ENCODE data around the gene FABP6.
A peak's percentile ranks its signal among the peaks of the same experiment; 100 is the strongest.
"Not testable (repeated sequence)": the region's sequence is repeated elsewhere in the genome, so short reads cannot be mapped to it uniquely, and the experiment has no call there.

The FABP6 gene, protein sequence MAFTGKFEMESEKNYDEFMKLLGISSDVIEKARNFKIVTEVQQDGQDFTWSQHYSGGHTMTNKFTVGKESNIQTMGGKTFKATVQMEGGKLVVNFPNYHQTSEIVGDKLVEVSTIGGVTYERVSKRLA

DNA sequence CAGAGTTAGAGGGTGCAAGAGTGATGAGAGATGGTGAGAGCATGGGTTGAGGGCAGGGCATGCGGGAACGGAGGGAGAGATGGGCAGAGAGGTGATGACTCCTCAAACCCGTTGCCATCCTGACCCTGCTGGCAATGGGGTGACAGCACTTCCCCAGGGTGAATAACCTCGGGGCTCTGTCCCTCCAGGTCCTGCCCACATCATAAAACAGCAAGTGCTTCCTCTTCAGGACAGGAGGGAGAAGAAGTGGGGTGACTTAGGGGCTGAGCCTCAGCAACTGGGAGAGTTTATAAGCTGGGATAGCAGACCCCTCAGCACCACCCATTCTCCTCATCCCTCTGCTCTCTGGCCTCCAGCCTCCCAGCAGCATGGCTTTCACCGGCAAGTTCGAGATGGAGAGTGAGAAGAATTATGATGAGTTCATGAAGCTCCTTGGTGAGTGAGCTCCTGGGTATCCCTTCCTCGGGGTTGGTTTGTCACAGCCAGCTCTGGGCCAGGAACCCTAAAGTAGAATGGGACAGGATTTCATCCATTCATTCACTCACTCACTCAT is at the start of gene FABP6:
Gene FABP6 (plus strand): TSS at position 317 of the 553 bp plus-strand sequence. CDS start 52 bp downstream, at position 369.
- DNase-seq: no peak

DNA sequence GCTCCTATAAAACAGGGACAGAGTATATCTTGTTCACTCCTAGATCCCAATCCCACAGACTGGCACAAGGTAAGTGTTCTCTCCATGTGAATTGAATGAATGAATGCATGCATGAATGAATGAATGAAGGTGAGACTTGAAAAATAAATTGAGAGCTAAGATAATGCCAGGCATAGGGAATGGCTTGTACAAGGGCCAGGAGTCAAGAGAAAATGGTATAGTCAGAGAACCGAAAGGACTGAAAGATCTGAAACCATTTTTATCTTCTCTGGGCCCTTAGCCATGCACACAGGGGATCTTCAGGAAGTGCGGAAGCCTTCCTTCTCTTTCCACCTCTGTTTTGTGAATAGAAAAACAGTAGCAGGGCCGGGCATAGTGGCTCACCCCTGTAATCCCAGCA is 48.4 kb upstream of the FABP6 start:
- DNase-seq: no peak

DNA sequence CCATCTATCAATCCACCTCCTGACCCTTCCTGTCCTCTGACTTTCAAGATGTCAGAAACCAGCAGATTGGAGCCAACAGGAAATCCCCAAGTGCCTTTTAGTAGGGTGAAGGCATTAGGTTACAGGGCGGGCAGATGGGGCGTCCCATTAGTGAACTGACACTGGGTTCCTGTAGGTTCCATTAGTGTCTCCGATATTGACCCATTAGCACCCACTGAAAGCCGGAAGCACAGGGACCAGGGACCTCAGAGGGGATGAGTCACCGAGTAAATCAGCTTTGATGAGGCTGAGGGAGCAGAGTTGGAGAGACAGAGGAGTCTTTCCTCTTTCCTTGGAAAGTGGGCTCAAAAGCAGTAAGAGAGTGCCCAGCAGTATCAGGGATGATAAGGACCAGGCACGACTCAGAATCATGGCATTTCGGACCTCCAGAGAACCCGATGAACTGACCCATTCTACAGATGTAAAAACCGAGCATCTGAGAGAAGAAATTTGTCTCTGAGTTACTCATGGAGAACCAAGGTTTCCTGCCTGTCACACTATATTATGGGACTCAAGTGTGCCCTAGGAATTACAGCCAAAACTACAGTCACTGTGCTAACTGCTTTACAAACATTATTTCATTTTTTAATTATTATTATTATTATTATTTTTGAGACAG is 47.2 kb upstream of the FABP6 start:
- DNase-seq: no peak

DNA sequence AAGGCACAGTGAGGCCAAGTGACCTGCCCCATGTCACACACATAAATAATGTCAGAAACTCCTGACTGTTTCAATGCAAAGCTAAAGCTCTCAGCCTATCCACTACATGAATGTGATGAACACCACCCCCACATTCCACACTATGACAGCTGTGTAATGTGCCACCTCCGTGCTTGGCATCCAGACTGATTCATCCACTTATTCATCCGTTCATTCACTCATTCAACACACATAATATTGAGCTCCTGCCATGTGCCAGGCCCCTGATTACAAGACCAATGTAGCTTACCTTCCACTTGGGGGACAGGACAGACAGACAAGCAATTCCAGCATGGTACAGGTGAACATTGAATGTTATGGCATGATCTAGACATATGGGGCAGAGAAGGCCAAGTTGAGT is 46.2 kb upstream of the FABP6 start:
- no peak for DNase-seq

DNA sequence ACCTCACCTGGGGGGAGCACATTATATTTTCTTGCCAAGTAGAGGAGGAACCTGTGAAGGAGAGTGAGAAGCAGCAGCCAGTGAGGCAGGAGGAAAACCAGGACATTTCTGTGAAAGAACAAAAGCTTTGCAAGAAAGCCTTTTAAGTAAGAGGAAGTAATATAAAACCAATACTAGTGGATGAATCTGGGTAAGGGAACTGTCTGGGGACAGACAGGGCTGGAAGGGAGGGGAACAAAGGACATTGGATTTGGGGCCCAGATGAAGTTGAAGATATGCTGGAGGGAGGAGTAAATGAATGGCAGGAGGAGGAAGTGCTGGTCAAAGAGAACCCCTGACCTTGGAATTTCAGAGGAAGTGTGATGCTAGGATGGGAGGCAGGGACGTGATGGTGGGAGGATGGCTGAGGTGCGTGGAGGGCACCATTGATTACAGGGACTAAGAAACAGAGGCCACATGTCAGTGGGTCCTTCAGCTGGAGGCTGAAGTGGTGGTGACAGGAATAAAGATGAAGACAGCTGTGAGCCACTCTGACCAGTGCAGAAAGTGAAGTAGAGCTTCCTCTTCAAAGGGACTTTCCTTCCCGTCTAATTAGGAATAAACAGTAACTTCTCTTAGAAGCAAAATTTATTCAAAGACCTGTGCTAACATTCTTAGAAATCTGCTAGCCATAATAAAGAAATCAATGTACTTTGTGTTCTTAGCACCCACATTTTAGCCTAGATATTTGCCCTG is 43.5 kb upstream of the FABP6 start:
- DNase-seq: no peak

DNA sequence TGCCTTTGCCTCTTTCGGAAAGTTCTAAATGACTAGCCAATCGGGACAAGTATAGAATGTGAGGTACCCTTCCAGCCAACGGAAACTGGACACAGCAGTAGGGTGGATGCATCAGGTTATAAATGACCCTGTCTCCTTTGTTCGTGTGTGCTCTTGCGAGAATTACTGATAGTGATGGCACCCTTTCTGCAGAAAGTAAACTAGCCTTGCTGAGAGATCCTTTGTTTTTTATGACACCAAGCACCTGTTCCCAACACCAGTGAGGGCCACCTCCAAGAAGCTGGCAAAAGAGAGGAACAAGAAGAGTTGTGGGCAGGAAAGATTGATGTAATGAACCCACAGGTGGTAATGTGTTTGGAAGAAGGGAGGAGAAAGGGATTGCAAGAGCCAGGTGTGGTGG is 42.8 kb upstream of the FABP6 start:
- no peak for DNase-seq

DNA sequence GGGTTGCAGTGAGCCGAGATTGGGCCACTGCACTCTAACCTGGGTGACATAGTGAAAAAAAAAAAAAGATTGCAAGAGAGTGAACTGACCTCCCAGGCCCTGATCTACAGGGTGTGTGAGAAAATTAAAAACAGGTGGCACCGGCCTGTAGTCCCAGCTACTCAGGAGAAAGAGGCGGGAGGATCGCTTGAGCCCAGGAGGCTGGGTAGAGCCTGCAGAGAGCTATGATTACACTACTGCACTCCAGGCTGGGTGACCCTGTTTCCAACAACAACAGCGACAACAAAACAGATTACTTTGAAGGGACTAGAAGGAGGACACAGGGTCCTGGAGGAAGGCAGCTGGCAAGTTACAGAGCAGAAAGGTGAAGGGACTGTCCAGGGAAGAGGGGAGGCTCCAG is 42.2 kb upstream of the FABP6 start:
- DNase-seq: no peak

DNA sequence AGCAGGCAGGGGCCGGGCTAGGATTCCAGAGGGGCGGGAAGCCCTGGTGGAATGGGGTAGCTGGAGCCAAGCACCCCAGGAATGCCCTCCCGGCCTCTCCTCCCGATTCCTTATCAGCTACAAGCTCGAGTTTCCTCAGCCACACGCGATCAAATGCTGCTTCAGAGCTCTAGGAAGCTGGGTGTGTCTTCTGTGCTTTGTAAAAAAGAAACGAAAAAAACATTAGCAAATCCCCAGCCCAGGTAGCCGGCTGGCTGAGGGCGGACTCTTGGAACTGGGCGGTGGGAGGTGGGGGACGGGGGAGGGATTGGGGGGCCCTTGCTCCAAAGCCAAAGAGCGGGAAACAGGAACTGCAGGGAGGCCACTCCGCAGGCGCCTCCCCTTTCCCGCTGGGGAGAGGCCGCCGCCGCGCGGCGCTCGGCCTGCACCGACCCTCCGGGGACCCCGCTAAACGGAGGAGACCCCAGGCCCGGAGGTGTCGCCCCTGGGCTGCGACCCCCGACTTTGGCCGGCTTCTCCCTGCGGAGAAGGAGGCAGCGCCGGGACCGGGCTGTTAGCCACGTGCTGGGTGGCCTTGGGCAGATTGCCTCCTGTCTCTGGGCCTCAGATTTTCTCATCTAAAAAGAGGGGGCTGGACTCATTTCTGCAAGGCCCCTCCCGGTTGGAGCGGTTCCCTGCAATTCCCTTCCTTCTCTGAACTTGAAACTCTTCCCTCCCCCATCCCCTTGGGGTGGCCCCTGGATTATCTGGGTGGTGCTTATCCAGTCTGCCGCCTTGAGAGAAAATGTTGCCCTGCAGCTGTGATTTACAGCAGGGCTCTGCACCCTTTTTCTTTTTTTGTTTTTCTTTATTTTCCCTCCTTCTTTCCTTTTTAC is 40.9 kb upstream of the FABP6 start:
- no peak for DNase-seq

DNA sequence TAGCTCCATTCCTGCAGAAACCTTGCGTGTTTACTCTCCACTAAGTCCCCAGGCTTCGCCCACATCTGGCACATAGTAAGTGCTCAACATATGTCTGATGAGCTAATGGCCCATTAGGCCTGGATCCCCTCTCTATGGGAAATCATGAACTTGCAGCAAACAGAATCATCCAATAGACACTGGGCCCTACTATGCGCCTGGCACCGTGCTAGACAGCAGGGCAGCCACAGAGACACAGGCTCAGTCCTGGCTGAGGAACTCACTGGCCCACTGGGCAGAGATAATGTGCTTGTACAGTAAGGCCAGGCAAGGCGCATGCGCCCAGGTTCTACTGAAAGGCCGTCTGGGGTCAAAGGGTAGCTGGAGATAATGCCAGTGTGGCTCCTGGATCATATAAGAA is 36.9 kb upstream of the FABP6 start:
- DNase-seq: no peak

DNA sequence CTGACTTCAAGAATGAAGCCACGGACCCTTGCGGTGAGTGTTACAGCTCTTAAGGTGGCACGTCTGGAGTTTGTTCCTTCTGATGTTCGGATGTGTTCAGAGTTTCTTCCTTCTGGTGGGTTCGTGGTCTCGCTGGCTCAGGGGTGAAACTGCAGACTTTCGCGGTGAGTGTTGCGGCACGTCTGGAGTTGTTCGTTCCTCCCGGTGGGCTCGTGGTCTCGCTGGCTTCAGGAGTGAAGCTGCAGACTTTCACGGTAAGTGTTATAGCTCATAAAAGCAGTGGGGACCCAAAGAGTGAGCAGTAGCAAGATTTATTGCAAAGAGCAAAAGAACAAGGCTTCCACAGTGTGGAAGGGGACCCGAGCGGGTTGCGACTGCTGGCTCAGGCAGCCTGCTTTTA is 36.2 kb upstream of the FABP6 start:
- DNase-seq: not testable (repeated sequence)

DNA sequence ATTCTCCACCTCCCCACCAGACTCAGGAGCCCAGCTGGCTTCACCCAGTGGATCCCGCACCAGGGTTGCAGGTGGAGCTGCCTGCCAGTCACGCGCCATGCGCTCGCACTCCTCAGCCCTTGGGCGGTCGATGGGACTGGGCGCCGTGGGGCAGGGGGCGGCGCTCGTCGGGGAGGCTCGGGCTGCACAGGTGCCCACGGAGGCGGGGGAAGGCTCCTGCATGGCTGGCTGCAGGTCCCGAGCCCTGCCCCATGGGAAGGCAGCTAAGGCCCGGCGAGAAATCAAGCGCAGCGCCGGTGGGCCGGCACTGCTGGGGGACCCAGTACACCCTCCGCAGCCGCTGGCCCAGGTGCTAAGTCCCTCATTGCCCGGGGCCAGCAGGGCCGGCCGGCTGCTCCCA is 35.5 kb upstream of the FABP6 start:
- DNase-seq: not testable (repeated sequence)

DNA sequence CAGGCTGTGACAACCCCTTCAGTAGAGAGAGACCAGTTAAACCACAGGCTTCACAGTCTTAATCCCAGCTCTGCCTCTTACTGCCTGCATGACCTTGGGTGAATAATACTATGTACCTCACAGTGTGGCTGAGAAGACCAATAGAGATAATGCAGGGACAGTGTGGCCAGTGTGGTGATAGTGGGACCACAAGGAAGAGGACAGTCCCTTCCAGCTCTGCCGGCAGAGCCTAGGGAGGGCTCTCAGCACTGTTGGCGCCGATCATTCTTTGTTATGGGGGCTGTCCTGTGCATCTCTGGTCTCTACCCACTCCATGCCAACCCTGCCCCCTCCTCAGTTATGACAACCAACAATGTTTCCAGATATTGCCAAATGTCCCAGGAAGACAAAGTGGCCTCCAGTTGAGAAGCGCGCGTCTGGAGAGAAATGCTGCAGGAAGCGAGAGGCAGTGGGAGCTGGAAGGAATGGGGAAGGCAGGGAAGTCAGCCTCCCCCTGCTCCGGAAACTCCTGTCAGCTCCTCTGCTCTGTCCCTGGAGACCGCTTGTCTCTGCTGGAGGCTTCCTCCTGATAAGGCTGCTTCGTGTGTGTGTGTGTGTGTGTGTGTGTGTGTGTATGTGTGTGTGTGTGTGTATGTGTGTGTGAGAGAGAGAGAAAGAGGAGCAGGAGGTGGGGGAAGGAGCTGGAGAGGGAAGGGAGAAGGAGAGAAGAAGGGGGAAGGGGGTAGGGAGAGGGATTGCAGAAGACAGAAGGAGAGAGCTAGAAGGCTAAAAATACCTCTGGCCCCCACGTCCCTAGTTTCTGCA is 31.8 kb upstream of the FABP6 start:
- DNase-seq: no peak

DNA sequence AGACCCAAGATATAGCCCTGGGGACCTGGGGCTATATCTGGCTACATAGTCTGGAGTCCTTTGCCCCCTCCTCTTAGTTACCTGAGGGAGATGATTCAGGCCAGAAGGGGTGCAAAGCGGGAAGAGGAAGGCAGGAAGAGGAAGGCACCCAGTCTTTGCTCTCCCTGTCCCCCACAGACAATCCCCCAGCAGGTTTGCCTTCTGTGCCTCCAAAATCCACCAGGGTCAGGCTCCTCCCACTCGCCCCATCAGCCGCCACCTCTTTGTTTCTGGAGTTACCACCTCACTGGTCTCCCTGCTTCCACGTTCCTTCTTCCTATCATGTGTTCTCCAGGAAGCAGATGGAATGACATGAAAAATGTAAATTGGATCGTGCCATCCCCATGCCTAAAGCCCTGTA is 31.2 kb upstream of the FABP6 start:
- no peak for DNase-seq

DNA sequence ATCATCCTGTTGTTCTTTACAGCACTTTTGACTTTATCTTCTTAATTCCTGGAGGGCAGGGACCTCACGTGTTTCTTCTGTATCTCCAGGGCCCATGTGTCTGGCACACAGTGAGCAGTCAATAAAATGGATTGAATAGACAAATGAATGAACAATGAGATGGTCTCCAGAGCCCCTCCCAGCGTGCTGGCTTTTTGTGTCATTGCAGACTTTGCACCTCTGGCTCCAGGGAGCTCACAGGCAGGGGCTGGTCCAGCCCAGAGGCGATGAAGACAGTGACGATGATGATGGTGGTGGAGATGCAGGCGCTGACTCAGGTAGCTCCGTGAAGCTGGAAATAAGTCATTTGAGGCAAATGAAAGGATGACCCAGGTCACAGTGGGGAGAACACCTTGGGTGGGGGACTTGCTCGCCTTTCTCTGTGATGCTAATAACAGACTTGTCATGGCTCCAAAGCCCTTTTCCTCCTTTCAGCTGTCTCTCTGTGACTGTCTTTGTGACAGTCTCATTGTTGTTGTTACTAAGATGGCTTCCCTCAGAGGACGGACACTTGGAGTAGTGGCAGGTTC is 30.4 kb upstream of the FABP6 start:
- DNase-seq: no peak

DNA sequence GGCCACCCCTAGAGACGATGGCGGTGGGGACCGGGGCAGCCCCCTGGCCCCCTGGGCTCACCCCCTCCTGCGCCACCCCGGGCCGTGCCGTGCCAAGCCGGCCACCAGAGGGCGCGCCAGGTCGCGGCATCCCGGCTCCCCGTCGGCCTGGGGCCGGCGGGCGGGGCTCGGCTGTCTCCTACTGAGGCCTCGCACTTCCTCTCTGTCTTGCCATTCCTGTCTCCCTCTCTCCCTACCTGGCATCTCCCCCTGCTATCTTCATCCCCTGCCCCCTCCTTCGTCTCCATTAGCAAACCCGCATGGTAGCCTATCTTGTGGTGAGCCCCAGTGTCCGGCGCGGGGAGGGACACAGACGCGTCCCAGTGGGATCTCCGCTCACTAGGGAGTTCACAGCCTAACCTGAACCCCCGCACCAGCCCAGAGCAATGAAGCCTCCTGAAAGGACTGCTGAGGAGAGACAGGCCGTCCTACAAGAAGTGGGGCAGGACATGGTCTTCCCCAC is 29.8 kb upstream of the FABP6 start:
- peak; percentile 73 for DNase-seq

DNA sequence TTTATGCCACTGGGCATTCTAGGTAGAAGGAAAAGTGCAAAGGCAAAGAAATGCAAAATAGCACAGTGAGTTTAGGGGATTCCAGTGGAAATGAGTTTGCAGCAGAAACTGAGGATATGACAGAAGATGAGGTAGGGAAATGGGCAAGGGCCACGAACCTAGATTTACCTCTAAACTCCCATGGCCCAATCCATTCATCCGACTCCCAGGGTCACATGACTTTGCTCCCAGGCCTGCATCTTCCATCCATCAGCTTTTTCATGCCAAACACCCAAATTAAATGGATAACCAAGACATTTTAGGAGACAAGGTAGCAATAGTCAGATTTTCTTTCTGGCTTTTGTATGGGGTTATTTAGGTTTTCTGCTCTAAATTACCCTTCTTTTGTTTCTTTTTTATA is 22.2 kb upstream of the FABP6 start:
- no peak for DNase-seq

DNA sequence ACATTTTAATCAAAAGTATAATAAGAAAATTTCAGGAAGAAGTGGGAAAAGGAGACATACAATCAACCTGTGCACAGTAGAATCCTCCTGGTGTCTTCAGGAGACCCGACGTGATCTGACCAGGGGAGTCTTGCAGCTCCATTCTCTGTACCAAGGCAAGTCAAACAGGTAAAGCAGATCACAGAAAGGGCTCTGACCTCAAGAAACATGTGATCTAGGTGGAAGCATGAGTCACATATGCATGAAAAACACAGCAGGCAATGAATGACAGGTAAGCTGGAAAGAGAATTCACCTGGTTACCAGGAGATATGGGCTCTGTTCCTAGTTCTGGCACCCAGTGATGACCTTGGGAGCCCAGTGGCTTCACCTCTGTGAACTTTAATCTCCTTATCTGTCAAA is 19.4 kb upstream of the FABP6 start:
- DNase-seq: no peak

DNA sequence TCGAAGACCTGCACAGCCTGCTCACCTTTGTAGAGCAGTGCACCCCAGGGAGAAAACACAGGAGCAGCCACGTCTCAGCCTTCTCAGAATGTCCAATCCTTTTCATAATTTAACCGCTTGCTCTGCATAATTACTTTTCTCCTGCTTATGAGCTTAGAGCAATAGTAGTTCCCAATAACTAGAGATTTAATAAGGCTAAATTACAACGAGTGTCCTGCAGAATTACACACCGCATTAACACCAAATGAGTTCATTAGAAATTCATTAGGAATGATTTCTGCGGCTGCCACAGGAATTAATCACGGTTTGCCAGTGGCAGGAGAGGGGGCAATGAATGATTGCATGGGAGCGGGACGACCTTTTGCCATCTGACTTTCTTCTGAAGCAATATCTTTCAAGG is 18.7 kb upstream of the FABP6 start:
- no peak for DNase-seq

DNA sequence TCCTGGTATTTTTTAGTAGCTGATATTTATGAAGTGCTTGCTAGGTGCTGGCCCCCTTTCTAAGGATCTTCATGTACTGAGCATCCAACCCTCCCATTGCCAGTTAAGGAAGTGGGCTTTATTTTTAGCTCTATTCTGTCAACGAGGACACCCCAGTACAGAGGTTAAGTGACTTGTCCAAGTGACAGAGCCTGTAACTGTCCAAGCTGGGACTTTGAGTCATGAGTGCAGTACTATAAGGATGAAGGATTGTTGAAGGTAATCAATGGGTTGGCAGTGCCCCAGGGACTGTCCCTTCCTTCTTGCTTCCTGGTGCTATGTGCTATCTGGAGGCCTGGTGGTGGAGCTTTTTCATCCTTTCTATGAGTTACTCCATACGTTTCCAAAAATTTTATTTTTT is 18.0 kb upstream of the FABP6 start:
- DNase-seq: no peak

DNA sequence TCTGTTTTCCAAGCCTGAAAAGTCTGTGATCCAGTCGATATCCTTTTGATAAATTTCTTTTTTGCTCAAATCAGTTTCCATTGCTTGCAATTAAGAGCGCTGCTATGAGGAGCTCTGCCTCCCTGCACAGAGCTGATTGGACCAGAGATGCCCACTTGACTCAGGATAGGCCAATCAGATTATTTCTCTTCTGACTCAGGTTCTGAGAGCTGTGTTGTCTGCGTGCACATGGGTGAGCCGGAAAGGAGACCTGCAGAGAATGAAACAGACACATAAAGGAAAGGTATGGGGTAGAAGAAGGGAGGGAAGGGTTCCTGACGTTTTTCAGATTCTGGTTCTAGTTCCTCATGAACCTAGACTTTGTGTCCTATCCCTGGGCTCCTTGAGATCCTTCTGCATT is 15.8 kb upstream of the FABP6 start:
- DNase-seq: no peak

DNA sequence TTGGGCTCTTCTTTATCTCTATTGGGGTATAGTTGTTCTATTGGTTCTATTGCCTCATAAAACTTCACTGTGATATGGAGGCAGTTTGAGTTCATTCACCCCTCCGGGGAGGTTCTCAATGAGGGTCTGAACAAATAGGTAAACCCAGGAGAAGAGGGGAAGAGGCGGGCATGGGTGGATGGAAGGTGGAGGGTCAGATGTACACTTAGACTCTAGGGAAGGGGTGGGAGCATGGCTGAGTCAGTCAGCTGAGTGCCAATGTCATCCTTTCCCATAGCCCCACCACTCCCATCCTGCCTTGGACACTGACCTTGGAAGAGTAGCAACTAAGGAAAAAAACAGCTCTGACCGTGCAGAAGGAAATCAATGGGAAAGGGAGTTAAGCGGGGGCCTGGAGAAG is 9.9 kb upstream of the FABP6 start:
- no peak for DNase-seq

DNA sequence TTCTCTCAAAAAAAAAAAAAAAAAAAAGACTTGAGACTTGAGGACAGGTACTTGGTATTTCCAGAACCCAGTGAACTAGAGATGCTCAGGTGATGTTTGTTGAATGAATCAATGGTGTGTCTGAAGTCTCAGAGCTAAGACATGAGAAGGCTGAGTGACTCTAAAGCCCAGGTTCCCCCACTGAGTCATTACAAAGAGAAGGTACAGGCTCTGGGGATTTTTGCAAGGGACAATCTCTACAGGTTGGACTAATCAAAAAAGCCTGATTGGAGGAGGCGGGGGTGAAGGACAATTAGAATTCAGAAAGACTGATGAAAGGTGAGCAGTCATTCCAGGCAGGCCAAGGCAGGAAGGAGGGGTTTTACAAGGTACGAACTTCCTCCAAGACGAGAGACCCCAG is 8.2 kb upstream of the FABP6 start:
- no peak for DNase-seq

All from CD4-positive, alpha-beta T cell treated with Interleukin-6 for 4 hours (primary cell).